ENCODE data around the gene USP19.
A peak's percentile ranks its signal among the peaks of the same experiment; 100 is the strongest.

Gene USP19

DNA sequence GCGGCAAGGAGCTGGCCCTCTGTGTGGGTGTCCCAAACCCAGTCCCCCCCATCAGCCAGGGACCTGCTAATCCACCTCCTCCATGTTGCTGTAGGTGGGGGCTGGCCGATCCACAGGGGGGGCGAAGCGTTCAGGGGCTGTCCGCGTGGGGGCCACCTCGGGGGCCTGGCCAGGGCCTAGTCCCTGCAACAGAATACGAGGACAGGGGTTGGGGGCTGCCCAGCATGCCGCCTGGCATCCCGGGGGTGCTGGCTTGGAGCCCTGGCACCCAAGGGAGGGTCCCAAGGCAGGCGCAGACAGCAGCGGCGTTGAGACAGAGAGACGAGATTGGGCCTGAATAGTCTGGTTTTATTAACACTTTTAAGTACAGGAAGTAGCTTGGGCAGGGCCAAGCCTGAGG lies 12.3 kb downstream of the USP19 start:
- no peaks in the 10 kb centered on the region for H3K9me3 ChIP-seq (ENCODE audit: insufficient read depth, low read length)
- TF ChIP-seq EZH2phosphoT487 (conservative IDR thresholded peaks at IDR 0.05; ENCODE audit: low read length): no peak
- no peak for TF ChIP-seq CTCF (IDR thresholded peaks at IDR 0.05; ENCODE audit: insufficient read depth, low read length, poor library complexity, severe bottlenecking)
- no peaks in the 10 kb centered on the region for H3K27me3 ChIP-seq (ENCODE audit: low read length)
- H3K4me3 ChIP-seq (ENCODE audit: insufficient read depth, low read length, poor library complexity, severe bottlenecking): no peak overlapping the region
- no peaks in the 10 kb centered on the region for H4K20me1 ChIP-seq (ENCODE audit: low read depth, low read length)
- H3F3A ChIP-seq (ENCODE audit: insufficient read depth): no peaks in the 10 kb centered on the region
- no peaks in the 10 kb centered on the region for H3K36me3 ChIP-seq (ENCODE audit: low read length)
- H3K27ac ChIP-seq (ENCODE audit: low read depth, low read length): no peak overlapping the region
- H3K4me2 ChIP-seq (ENCODE audit: low read depth, low read length, poor library complexity, severe bottlenecking): no peak overlapping the region
- H3K9me2 ChIP-seq (replicated peaks; ENCODE audit: insufficient read depth, low read length): no peaks in the 10 kb centered on the region
- H2AFZ ChIP-seq (ENCODE audit: low read depth, low read length, severe bottlenecking): no peak overlapping the region
- H3K79me2 ChIP-seq (ENCODE audit: insufficient read depth, low read length): peaks cover 11% of the 10 kb centered on the region
- no peak overlapping the region for H3K9ac ChIP-seq (ENCODE audit: low read length)

- Histone ChIP-seq H4K20me1 (ENCODE audit: low read depth, low read length) (no peaks in the 10 kb centered on the region), H3K9me2 (replicated peaks; ENCODE audit: insufficient read depth, low read length) (no peaks in the 10 kb centered on the region), H3F3A (ENCODE audit: insufficient read depth) (no peaks in the 10 kb centered on the region), H2AFZ (ENCODE audit: low read depth, low read length, severe bottlenecking) (peak within 1 kb of the TSS; percentile 74), H3K79me2 (ENCODE audit: insufficient read depth, low read length) (peaks cover 13% of the 10 kb centered on the region), H3K27ac (ENCODE audit: low read depth, low read length) (peak within 1 kb of the TSS; percentile 64), H3K4me3 (ENCODE audit: insufficient read depth, low read length, poor library complexity, severe bottlenecking) (peak within 1 kb of the TSS; percentile 78), H3K36me3 (ENCODE audit: low read length) (peaks cover 4% of the 10 kb centered on the region; the same call in 1 of the 2 replicates), H3K27me3 (ENCODE audit: low read length) (no peaks in the 10 kb centered on the region), H3K9me3 (ENCODE audit: insufficient read depth, low read length) (no peaks in the 10 kb centered on the region), H3K9ac (ENCODE audit: low read length) (peak within 1 kb of the TSS; percentile 77), H3K4me2 (ENCODE audit: low read depth, low read length, poor library complexity, severe bottlenecking) (peak within 1 kb of the TSS; percentile 68)
- TF ChIP-seq EZH2phosphoT487 (conservative IDR thresholded peaks at IDR 0.05; ENCODE audit: low read length) (no peak), CTCF (IDR thresholded peaks at IDR 0.05; ENCODE audit: insufficient read depth, low read length, poor library complexity, severe bottlenecking) (no peak)
Measured at GRCh38 chr3:49104427-49105291, 16.0 kb downstream of the USP19 start, which contains the start of gene QARS1. Gene QARS1 (minus strand): TSS chr3:49104757. CDS start chr3:49104733, 24 bp downstream.

- H3K27ac ChIP-seq (ENCODE audit: low read depth, low read length): peak overlapping the region; percentile 64
- H3K9me2 ChIP-seq (replicated peaks; ENCODE audit: insufficient read depth, low read length): no peaks in the 10 kb centered on the region
- H3K79me2 ChIP-seq (ENCODE audit: insufficient read depth, low read length): peaks cover 13% of the 10 kb centered on the region
- H3K4me2 ChIP-seq (ENCODE audit: low read depth, low read length, poor library complexity, severe bottlenecking): peak overlapping the region; percentile 68
- H3K36me3 ChIP-seq (ENCODE audit: low read length): peaks cover 4% of the 10 kb centered on the region; the same call in 1 of the 2 replicates
- H3K9me3 ChIP-seq (ENCODE audit: insufficient read depth, low read length): no peaks in the 10 kb centered on the region
- no peak for TF ChIP-seq CTCF (IDR thresholded peaks at IDR 0.05; ENCODE audit: insufficient read depth, low read length, poor library complexity, severe bottlenecking)
- TF ChIP-seq EZH2phosphoT487 (conservative IDR thresholded peaks at IDR 0.05; ENCODE audit: low read length): no peak
- H3K4me3 ChIP-seq (ENCODE audit: insufficient read depth, low read length, poor library complexity, severe bottlenecking): peak overlapping the region; percentile 78
- peak overlapping the region; percentile 74 for H2AFZ ChIP-seq (ENCODE audit: low read depth, low read length, severe bottlenecking)
- no peaks in the 10 kb centered on the region for H4K20me1 ChIP-seq (ENCODE audit: low read depth, low read length)
- H3K9ac ChIP-seq (ENCODE audit: low read length): peak overlapping the region; percentile 77
- no peaks in the 10 kb centered on the region for H3K27me3 ChIP-seq (ENCODE audit: low read length)
- no peaks in the 10 kb centered on the region for H3F3A ChIP-seq (ENCODE audit: insufficient read depth)
Measured at GRCh38 chr3:49104052-49104426, 16.6 kb downstream of the USP19 start.

Data from SU-DHL-6 (cell line).